CD4-positive, CD25-positive, alpha-beta regulatory T cell (primary cell): Measurements from ENCODE around the gene CCR3. TPM values are rescaled to one million over a fixed set of nuclear protein-coding genes. Genes with fewer than 3 reads are reported as not detected.
A peak's percentile ranks its signal among the peaks of the same experiment; 100 is the strongest.

Experiments used
- ATAC-seq, 2 donors: fragments of 150-1000 bp; cut with Tn5 transposase; one replicate each; pipeline ENCODE4 v1.10.0; 2021; ENCODE audit warnings: low read depth in 2 of 2, moderate number of reproducible peaks in 2 of 2, moderate library complexity in 1 of 2
- DNase-seq, 3 donors: peaks; one replicate each; pipeline versions ENCODE4 v3.0.0 to v3.0.0-alpha.2; 2012 to 2022; ENCODE audit warnings: mixed read lengths in 1 of 3
- H3K27ac ChIP-seq: one replicate; pipeline ENCODE4 v1.7.0; 2013; ENCODE audit warnings: mild to moderate bottlenecking, low read length; ENCODE audit not compliant: insufficient read depth, poor library complexity, severe bottlenecking
- H3K27me3 ChIP-seq: one replicate; pipeline ENCODE4 v1.7.0; 2013; ENCODE audit warnings: low read length; ENCODE audit not compliant: control insufficient read depth, insufficient read depth
- H3K36me3 ChIP-seq: one replicate; pipeline ENCODE4 v1.7.0; 2013; ENCODE audit warnings: mild to moderate bottlenecking, low read length, moderate library complexity; ENCODE audit not compliant: control insufficient read depth, insufficient read depth
- H3K4me1 ChIP-seq: 2 replicates; pipeline ENCODE4 v1.7.0; 2013; ENCODE audit warnings: mild to moderate bottlenecking, low read length; ENCODE audit not compliant: insufficient read depth, control insufficient read depth, poor library complexity, severe bottlenecking
- H3K4me3 ChIP-seq: one replicate; pipeline ENCODE4 v1.7.0; 2013; ENCODE audit warnings: low read depth, mild to moderate bottlenecking, low read length, moderate library complexity
- H3K9me3 ChIP-seq, 2 experiments: 1 replicate in 1 of 2; 2 replicates in 1 of 2; pipeline ENCODE4 v1.7.0; 2013; ENCODE audit warnings: low read length in 2 of 2, mild to moderate bottlenecking in 1 of 2, moderate library complexity in 1 of 2; ENCODE audit not compliant: control insufficient read depth in 2 of 2
- H3K27ac Mint-ChIP-seq, 3 donors: one replicate each; pipeline ENCODE4 v1.8.0; 2020 to 2022; ENCODE audit warnings: mild to moderate bottlenecking in 3 of 3, mixed read lengths in 3 of 3, moderate library complexity in 2 of 3
- H3K27me3 Mint-ChIP-seq: one replicate; pipeline ENCODE4 v1.8.0; 2022; ENCODE audit warnings: mild to moderate bottlenecking, mixed read lengths
- H3K36me3 Mint-ChIP-seq: one replicate; pipeline ENCODE4 v1.8.0; 2020; ENCODE audit warnings: mixed read lengths
- H3K4me1 Mint-ChIP-seq, 4 donors: one replicate each; pipeline ENCODE4 v1.8.0; 2020 to 2022; ENCODE audit warnings: mixed read lengths in 4 of 4, mild to moderate bottlenecking in 1 of 4
- H3K4me3 Mint-ChIP-seq, 4 donors: one replicate each; pipeline ENCODE4 v1.8.0; 2020 to 2022; ENCODE audit warnings: mild to moderate bottlenecking in 4 of 4, mixed read lengths in 4 of 4, moderate library complexity in 3 of 4
- H3K9me3 Mint-ChIP-seq, 7 donors: one replicate each; pipeline ENCODE4 v1.8.0; 2020 to 2022; ENCODE audit warnings: mixed read lengths in 7 of 7, mild to moderate bottlenecking in 3 of 7, moderate library complexity in 2 of 7
- polyA plus RNA-seq, 4 donors: library from polyadenylated mRNA; unstranded; fragments of 300-500 nt; fragmentation: Illumina TruSeq; gene quantifications; one replicate each; pipeline ENCODE4 v1.2.3, GENCODE V29; 2021
- total RNA-seq: library from RNA; stranded (reverse); gene quantifications from one replicate; pipeline ENCODE4 v1.2.3, GENCODE V29; 2022

Gene CCR3
- total and polyA plus RNA-seq, 5 donors from 2014 or later: 6.0 to 43.9 (median 14.7) TPM

DNA sequence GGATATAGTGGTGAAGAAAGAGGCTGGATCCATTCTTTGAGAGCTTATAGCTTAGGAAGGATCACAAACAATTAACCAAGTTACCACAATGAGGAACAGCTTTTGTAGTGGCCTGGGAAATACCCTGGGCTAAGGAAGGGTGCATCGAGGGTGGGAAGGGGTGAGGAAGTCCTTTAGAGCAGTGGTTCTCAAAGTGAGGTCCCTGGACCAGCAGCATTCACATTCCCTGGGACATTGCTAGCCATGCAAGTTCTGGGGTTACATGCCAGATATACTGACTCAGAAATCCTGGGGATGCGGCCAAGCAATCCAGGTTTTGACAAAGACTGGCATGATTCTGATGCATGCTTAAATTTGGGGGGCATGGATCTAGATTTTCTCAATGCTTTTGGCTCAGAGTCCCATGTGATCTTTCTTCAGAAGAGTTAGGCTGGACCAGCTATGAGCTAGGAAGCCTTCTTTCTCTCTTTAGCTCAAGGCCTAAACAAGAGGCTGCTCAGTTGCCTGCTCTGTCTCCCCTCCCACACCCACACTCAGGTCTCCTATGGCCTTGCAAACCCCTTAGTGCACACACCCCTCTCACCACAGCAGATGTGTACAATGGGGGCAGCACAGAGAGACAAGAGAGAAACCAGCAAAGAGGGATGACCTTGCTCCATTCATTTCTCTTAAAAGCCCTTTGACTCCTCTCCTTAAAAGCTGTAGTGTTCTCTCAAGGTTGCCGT, 32.4 kb upstream of the CCR3 start:
- Mint-ChIP-seq H3K9me3 (no peaks in the 10 kb centered on the region), H3K27me3 (no peaks in the 10 kb centered on the region), H3K27ac (no peak overlapping the region), H3K4me3 (peak overlapping the region in 1 of 4 donors; percentile 22), H3K36me3 (no peaks in the 10 kb centered on the region), H3K4me1 (peaks cover 7 to 34% (median 18%) of the 10 kb centered on the region in 4 donors)
- H3K27ac ChIP-seq: no peak overlapping the region
- H3K9me3 ChIP-seq: no peaks in the 10 kb centered on the region
- DNase-seq (no peak), ATAC-seq (no peak)
- no peaks in the 10 kb centered on the region for H3K36me3 ChIP-seq
- no peak overlapping the region for H3K4me3 ChIP-seq
- H3K27me3 ChIP-seq: no peaks in the 10 kb centered on the region
- H3K4me1 ChIP-seq: peaks cover 29% of the 10 kb centered on the region

GRCh38 chr3:46212101-46212500, 30.2 kb upstream of the CCR3 start:
- no peaks in the 10 kb centered on the region for H3K27me3 Mint-ChIP-seq
- peaks cover 29% of the 10 kb centered on the region for H3K4me1 ChIP-seq

DNA sequence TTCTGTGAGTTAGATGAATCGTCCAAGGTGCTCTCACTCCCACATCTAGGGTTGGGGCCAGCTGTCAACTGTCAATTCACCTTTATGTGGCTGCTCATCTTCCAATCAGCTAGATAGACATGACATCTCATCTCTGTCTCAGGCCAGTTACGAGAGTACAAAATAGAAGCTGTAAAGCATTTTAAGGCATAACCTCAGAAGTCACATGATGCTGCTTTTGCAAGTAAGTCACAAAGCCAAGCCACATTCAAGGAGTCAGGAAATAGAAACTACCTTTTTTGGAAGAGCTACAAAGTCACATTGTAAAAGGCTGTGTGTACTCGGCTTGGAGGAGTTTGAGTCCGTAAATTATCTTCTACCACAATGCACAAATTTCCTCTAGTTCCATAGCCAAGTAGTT, 29.1 kb upstream of the CCR3 start:
- Mint-ChIP-seq H3K4me3 (no peak overlapping the region), H3K4me1 (peaks cover 2 to 17% (median 8%) of the 10 kb centered on the region in 4 donors), H3K27me3 (no peaks in the 10 kb centered on the region), H3K27ac (no peak overlapping the region), H3K9me3 (peaks cover 0 to 3% (median 0%) of the 10 kb centered on the region in 7 donors), H3K36me3 (no peaks in the 10 kb centered on the region)
- H3K27ac ChIP-seq: peak overlapping the region; percentile 35
- H3K9me3 ChIP-seq: no peaks in the 10 kb centered on the region
- peak overlapping the region; percentile 57 for H3K4me3 ChIP-seq
- H3K27me3 ChIP-seq: no peaks in the 10 kb centered on the region
- DNase-seq (peak in 2 of 3 donors; percentile 23 to 68), ATAC-seq (peak; percentile 57 to 69)
- peaks cover 24% of the 10 kb centered on the region for H3K4me1 ChIP-seq
- H3K36me3 ChIP-seq: no peaks in the 10 kb centered on the region

More at GRCh38 chr3:46212101-46212500, 30.2 kb upstream of the CCR3 start:
- Histone ChIP-seq H3K27ac (no peak overlapping the region), H3K4me3 (no peak overlapping the region), H3K27me3 (no peaks in the 10 kb centered on the region), H3K9me3 (no peaks in the 10 kb centered on the region), H3K36me3 (no peaks in the 10 kb centered on the region)
- Mint-ChIP-seq H3K4me1 (peaks cover 7 to 24% (median 14%) of the 10 kb centered on the region in 4 donors), H3K4me3 (no peak overlapping the region), H3K36me3 (no peaks in the 10 kb centered on the region), H3K27ac (no peak overlapping the region), H3K9me3 (no peaks in the 10 kb centered on the region)
- no peak for ATAC-seq
- no peak for DNase-seq

GRCh38 chr3:46214751-46215352, 27.4 kb upstream of the CCR3 start:
- Histone ChIP-seq H3K9me3 (no peaks in the 10 kb centered on the region), H3K27ac (no peak overlapping the region), H3K27me3 (no peaks in the 10 kb centered on the region), H3K4me3 (no peak overlapping the region), H3K36me3 (no peaks in the 10 kb centered on the region), H3K4me1 (peaks cover 20% of the 10 kb centered on the region)
- H3K27ac Mint-ChIP-seq: no peak overlapping the region
- H3K27me3 Mint-ChIP-seq: no peaks in the 10 kb centered on the region
- DNase-seq (peak in 1 of 3 donors; percentile 59), ATAC-seq (no peak)
- H3K36me3 Mint-ChIP-seq: no peaks in the 10 kb centered on the region
- H3K4me3 Mint-ChIP-seq: no peak overlapping the region
- H3K9me3 Mint-ChIP-seq: peaks cover 0 to 3% (median 0%) of the 10 kb centered on the region in 7 donors
- peaks cover 0 to 6% (median 2%) of the 10 kb centered on the region in 4 donors for H3K4me1 Mint-ChIP-seq

DNA sequence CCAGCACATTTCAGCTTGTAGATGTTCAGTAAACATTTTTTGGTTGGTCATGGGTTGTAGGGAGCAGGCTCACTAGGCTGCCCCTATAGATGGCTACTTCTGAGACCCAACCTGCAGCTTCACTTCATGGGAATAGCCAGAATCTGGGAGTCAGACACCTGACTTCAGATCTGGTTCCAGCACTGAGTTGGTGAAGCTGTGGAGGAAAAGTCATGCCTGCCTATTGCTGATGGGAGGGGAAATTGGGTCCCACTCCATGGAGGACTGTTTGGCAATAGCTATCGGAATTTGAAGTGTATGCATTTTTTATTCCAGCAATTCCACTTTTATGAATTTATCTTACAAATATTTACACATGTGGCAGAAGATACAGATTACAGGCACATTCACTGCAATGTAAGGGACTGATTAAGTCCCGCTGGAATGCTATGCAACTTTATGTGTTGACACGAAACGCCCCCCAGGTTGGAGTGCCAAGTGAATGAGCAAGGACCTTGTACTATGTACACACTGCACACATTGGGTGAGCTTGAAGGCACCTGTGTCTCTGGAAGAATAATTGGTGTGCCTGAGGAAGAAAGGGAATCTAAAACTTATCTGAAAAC, 26.3 kb upstream of the CCR3 start:
- peaks cover 0 to 6% (median 2%) of the 10 kb centered on the region in 4 donors for H3K4me1 Mint-ChIP-seq
- no peaks in the 10 kb centered on the region for H3K36me3 Mint-ChIP-seq
- ATAC-seq: no peak

DNA sequence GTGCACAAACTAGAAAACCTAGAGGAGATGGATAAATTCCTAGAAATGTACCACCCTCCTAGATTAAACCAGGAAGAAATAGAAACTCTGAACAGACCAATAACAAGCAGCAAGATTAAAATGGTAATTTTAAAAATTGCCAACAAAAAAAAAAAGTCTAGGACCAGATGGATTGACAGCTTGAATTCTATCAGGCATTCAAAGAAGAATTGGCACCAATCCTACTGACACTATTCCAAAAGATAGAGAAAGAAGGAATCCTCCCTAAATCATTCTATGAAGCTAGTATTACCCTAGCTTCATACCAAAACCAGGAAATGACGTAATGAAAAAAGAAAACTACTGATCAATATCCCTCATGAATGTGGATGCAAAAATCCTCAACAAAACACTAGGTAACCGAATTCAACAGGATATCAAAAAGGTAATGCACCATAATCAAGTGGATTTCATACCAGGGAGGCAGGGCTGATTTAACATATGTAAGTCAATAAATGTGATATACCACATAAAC, 24.0 kb upstream of the CCR3 start:
- ATAC-seq: no peak
- Mint-ChIP-seq H3K27ac (no peak overlapping the region), H3K4me1 (peaks cover 0 to 6% (median 2%) of the 10 kb centered on the region in 4 donors), H3K9me3 (peaks cover 0 to 3% (median 0%) of the 10 kb centered on the region in 7 donors), H3K36me3 (no peaks in the 10 kb centered on the region), H3K4me3 (no peak overlapping the region), H3K27me3 (no peaks in the 10 kb centered on the region)
- Histone ChIP-seq H3K36me3 (no peaks in the 10 kb centered on the region), H3K4me1 (peaks cover 10% of the 10 kb centered on the region), H3K4me3 (no peak overlapping the region), H3K27ac (no peak overlapping the region), H3K27me3 (no peaks in the 10 kb centered on the region), H3K9me3 (no peaks in the 10 kb centered on the region)
- no peak for DNase-seq

More for the DNA sequence above, 26.3 kb upstream of the CCR3 start:
- Mint-ChIP-seq H3K27ac (no peak overlapping the region), H3K9me3 (peaks cover 0 to 3% (median 0%) of the 10 kb centered on the region in 7 donors), H3K27me3 (no peaks in the 10 kb centered on the region), H3K4me3 (no peak overlapping the region)
- no peak for DNase-seq
- H3K36me3 ChIP-seq: no peaks in the 10 kb centered on the region
- H3K9me3 ChIP-seq: no peaks in the 10 kb centered on the region
- no peak overlapping the region for H3K4me3 ChIP-seq
- peaks cover 20% of the 10 kb centered on the region for H3K4me1 ChIP-seq
- no peaks in the 10 kb centered on the region for H3K27me3 ChIP-seq
- no peak overlapping the region for H3K27ac ChIP-seq

- Mint-ChIP-seq H3K4me3 (no peak overlapping the region), H3K9me3 (peaks cover 0 to 5% (median under 1%) of the 10 kb centered on the region in 7 donors), H3K36me3 (no peaks in the 10 kb centered on the region), H3K27me3 (no peaks in the 10 kb centered on the region), H3K27ac (no peak overlapping the region), H3K4me1 (peaks cover 0 to 6% (median 1%) of the 10 kb centered on the region in 4 donors)
- DNase-seq: no peak
- no peak overlapping the region for H3K4me3 ChIP-seq
- H3K9me3 ChIP-seq: no peaks in the 10 kb centered on the region
- H3K27me3 ChIP-seq: no peaks in the 10 kb centered on the region
- H3K36me3 ChIP-seq: no peaks in the 10 kb centered on the region
- no peaks in the 10 kb centered on the region for H3K4me1 ChIP-seq
- no peak overlapping the region for H3K27ac ChIP-seq
- ATAC-seq: no peak
Measured at GRCh38 chr3:46221391-46221790, 20.9 kb upstream of the CCR3 start.
